IPS-15b (cell line): ENCODE results near the gene STAT1.

ENCODE experiments used
- H3K27me3 ChIP-seq: one replicate; pipeline ENCODE4 v1.6.1; 2013; ENCODE audit warnings: low read length; ENCODE audit not compliant: control insufficient read depth, insufficient read depth
- H3K36me3 ChIP-seq: one replicate; pipeline ENCODE4 v1.6.1; 2013; ENCODE audit warnings: low read length; ENCODE audit not compliant: control insufficient read depth, insufficient read depth
- H3K4me1 ChIP-seq: one replicate; pipeline ENCODE4 v1.6.1; 2013; ENCODE audit warnings: mild to moderate bottlenecking, low read length; ENCODE audit not compliant: control insufficient read depth, insufficient read depth
- H3K4me3 ChIP-seq: one replicate; pipeline ENCODE4 v1.5.1; 2013; ENCODE audit warnings: low read depth, low read length
- H3K9ac ChIP-seq: one replicate; pipeline ENCODE4 v1.6.1; 2013; ENCODE audit warnings: low read depth, mild to moderate bottlenecking, low read length
- H3K9me3 ChIP-seq: one replicate; pipeline ENCODE4 v1.6.1; 2013; ENCODE audit warnings: mild to moderate bottlenecking, low read length; ENCODE audit not compliant: control insufficient read depth, insufficient read depth

Gene STAT1

DNA sequence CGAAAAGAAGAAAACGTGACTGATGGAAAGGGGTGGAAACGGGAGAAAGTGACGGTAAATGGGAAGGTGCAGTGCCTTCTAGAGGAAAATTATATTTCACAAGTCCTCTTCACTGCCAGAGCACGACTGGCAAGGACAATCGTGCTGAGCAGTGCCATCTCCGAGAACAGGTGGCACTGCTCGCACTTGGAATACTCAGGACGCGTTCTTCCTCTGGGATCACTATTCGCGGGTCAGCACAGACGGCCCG, 364 bp downstream of the STAT1 start:
- H3K9ac ChIP-seq = peak overlapping the region; percentile 63
- H3K9me3 ChIP-seq = no peaks in the 10 kb centered on the region
- no peaks in the 10 kb centered on the region for H3K36me3 ChIP-seq
- H3K4me3 ChIP-seq = peak overlapping the region; percentile 97
- no peaks in the 10 kb centered on the region for H3K4me1 ChIP-seq
- peaks cover 33% of the 10 kb centered on the region for H3K27me3 ChIP-seq

DNA sequence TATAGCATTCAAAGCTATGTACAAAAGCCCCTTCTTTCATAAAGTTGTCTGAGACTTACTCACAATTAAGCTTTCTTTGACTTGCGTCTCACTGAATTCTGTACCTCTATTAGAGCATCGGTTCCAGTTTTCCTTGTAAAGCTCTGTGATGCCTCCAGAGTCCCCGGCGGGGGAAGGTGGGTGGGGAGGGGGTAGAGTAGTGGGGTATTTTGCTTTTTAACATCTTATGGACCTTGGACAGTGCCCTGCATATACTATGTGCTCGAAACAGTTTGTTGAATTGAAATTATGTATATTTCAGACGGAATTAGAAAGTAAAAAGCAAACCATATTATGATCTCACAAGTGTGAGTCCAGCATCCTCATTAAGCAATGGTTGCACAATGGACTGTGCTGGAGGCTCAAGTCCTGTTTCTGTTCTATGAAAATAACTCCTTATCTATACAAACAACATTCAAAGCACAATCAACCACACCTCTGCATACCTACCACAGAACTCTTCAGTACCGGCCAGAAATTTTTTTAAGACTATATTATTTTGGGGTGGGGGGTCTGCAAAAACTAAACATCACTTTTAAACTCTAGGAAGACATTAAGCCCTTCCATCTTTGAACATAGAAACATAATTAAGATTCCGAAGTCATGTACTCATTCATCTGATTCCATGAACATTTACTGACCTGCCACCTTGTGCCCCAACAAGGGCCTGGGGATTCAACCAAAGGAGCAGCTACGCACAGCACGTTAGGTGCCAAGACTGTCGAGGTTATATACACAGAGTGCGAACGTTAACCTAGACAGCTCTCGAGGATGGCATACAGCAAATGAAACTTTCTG, 908 bp downstream of the STAT1 start:
- Histone ChIP-seq H3K4me3 (peak overlapping the region; percentile 97), H3K4me1 (no peaks in the 10 kb centered on the region), H3K27me3 (peaks cover 29% of the 10 kb centered on the region), H3K9ac (peak overlapping the region; percentile 63), H3K36me3 (no peaks in the 10 kb centered on the region), H3K9me3 (no peaks in the 10 kb centered on the region)

- Histone ChIP-seq H3K4me1 (no peaks in the 10 kb centered on the region), H3K4me3 (no peak overlapping the region), H3K27me3 (peaks cover 27% of the 10 kb centered on the region), H3K9ac (no peak overlapping the region), H3K9me3 (no peaks in the 10 kb centered on the region), H3K36me3 (no peaks in the 10 kb centered on the region)
Observed at GRCh38 chr2:191012346-191012745, 1.6 kb downstream of the STAT1 start.

DNA sequence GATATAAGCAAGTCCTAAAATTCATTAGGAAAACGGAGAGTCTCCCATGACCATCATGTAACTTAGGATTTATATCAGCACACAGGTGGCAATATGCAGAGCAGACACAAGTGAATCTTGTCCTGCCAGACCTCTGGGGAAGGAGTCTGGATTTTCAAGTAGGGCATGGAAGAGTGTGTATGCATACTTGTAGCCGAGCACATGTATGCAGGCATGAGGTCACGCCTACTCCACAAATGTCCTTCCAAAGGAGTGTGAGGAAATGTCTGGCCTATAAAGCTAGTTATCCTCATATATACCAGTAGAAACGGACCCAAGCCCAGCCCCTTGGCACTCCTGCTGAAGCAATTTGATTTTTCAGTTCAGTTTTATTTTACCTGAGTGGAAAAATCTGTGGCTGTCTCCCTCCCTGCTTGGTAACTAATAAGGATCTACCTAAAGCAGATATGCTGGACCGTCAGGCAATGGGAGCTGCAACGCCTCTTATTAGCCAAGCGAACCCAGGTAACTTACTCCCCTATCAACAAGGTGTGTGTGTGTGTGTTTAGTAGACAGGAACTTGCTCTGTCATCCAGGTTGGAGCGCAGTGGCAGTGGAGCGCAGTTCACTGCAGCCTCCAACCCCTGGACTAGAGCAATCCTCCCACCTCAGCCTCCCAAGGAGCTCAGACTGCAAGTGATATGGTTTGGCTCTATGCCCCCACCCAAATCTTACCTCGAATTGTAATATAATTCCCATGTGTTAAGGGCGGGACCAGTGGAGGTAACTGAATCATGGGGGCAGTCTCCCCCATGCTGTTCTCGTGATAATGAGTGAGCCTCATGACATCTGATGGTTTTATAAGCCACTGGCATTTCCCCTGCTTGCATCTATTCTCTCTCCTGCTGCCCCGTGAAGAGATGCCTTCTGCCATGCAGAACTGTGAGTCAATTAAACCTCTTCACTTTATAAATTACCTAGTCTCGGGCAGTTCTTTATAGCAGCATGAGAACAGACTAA, 2.8 kb downstream of the STAT1 start:
- no peaks in the 10 kb centered on the region for H3K4me1 ChIP-seq
- H3K36me3 ChIP-seq = peaks cover 6% of the 10 kb centered on the region
- no peak overlapping the region for H3K4me3 ChIP-seq
- peaks cover 16% of the 10 kb centered on the region for H3K27me3 ChIP-seq
- H3K9me3 ChIP-seq = no peaks in the 10 kb centered on the region
- no peak overlapping the region for H3K9ac ChIP-seq

DNA sequence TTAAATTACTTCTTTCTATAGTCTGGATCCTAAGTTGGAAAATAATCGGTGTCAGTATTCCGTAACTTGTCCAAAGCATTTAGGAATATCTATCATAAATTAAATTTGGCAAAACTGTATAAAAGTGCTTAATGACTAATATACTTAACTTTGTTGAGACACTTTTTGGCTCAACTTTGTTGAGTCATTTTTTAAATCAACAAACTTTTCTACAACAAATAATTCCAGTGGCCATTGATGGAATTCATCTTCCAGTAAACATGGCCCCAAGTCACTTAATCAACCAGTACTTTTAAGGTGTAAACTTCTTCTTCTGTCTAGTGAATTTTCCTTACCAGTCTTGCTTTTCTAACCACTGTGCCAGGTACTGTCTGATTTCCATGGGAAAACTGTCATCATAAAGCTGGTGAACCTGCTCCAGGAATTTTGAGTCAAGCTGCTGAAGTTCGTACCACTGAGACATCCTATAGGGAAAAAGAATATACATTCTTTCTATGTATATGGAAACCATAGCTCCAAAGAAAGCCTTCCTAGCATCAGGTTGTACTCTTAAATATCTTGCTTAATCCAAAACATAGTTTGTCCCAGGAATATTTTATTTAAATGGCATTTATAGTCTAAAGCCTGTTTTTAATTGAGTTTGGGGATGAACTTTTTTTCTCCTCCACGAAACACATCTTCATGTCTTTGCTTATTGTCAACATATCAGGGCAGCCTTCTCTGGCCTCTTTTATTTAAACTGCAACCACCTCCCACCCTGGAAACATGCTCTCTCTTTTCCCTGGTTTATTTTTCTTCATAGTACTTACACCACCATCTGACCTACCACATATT, 4.2 kb downstream of the STAT1 start:
- H3K9ac ChIP-seq = no peak overlapping the region
- H3K36me3 ChIP-seq = peaks cover 17% of the 10 kb centered on the region
- H3K9me3 ChIP-seq = no peaks in the 10 kb centered on the region
- no peak overlapping the region for H3K4me3 ChIP-seq
- H3K4me1 ChIP-seq = no peaks in the 10 kb centered on the region
- peaks cover 4% of the 10 kb centered on the region for H3K27me3 ChIP-seq

GRCh38 chr2:191008286-191008685, 5.7 kb downstream of the STAT1 start:
- no peaks in the 10 kb centered on the region for H3K9me3 ChIP-seq
- H3K9ac ChIP-seq = no peak overlapping the region
- peaks cover 21% of the 10 kb centered on the region for H3K36me3 ChIP-seq
- H3K4me3 ChIP-seq = no peak overlapping the region
- H3K27me3 ChIP-seq = no peaks in the 10 kb centered on the region
- H3K4me1 ChIP-seq = no peaks in the 10 kb centered on the region

- H3K36me3 ChIP-seq = peaks cover 24% of the 10 kb centered on the region
Observed at GRCh38 chr2:191006997-191007783, 6.8 kb downstream of the STAT1 start.

GRCh38 chr2:191006297-191006696, 7.7 kb downstream of the STAT1 start:
- Histone ChIP-seq H3K9ac (no peak overlapping the region), H3K9me3 (no peaks in the 10 kb centered on the region), H3K27me3 (no peaks in the 10 kb centered on the region), H3K4me3 (no peak overlapping the region), H3K36me3 (peaks cover 24% of the 10 kb centered on the region), H3K4me1 (no peaks in the 10 kb centered on the region)

More at GRCh38 chr2:191006997-191007783, 6.8 kb downstream of the STAT1 start:
- no peak overlapping the region for H3K9ac ChIP-seq
- no peaks in the 10 kb centered on the region for H3K9me3 ChIP-seq
- no peak overlapping the region for H3K4me3 ChIP-seq
- no peaks in the 10 kb centered on the region for H3K4me1 ChIP-seq
- no peaks in the 10 kb centered on the region for H3K27me3 ChIP-seq

- Histone ChIP-seq H3K36me3 (peaks cover 24% of the 10 kb centered on the region), H3K9ac (no peak overlapping the region), H3K9me3 (no peaks in the 10 kb centered on the region), H3K4me1 (no peaks in the 10 kb centered on the region), H3K27me3 (no peaks in the 10 kb centered on the region), H3K4me3 (no peak overlapping the region)
Observed at GRCh38 chr2:191003405-191004309, 10.3 kb downstream of the STAT1 start.

DNA sequence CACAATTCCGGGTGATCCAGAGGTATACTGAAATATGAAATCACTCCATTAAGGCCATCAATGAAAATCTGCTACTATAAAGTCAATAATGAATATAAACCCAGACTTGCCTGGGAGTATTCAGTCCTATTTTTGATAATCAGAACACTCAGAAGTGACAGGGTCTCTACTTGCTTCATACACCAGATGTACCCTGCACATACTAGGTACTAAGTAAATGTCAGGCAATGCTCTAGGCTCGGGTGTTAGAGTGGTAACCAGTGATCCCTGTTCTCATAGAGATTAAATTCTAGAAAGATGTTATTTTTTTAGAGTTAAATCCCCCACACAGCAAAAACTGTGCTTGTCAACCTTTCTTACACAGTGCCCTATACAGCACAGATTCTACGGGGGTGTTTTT, 12.3 kb downstream of the STAT1 start:
- Histone ChIP-seq H3K9ac (no peak overlapping the region), H3K36me3 (peaks cover 33% of the 10 kb centered on the region), H3K9me3 (no peaks in the 10 kb centered on the region), H3K4me3 (no peak overlapping the region), H3K27me3 (no peaks in the 10 kb centered on the region), H3K4me1 (no peaks in the 10 kb centered on the region)
